ENCODE results near the gene SCARB1.

Gene SCARB1

GRCh38 chr12:124756166-124756565 is 107.5 kb downstream of the SCARB1 start:
- Histone ChIP-seq H3K9me3 (ENCODE audit: severe bottlenecking) (peaks cover 27% of the 10 kb centered on the region), H3K27ac (peak overlapping the region; percentile 88), H3K36me3 (no peaks in the 10 kb centered on the region; the same call in 1 of the 2 replicates), H3K4me3 (ENCODE audit: low read depth, low read length) (no peak overlapping the region), H3K27me3 (ENCODE audit: insufficient read depth, low read depth, severe bottlenecking) (no peaks in the 10 kb centered on the region)
- no peak for TF ChIP-seq CTCF (IDR thresholded peaks at IDR 0.05; ENCODE audit: low read depth, low read length)
- DNase-seq, result no peak

DNA sequence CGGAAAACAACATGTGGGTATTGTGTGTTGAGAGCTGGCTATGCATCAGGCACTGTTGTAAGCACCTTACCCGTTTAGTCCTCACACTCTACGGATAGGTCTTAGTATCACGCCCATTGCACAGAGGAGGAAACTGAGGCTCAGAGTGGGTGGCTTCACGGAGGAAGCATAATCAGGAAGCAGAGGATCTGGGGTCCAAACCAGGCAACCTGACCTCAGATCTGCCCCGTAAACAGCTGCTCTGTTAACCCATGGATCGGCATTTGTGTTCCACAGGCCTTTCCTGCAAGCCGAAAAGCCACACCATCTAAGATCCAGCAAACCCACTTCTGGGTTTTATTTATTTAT is 107.9 kb downstream of the SCARB1 start:
- no peak overlapping the region for H3K4me3 ChIP-seq (ENCODE audit: low read depth, low read length)
- no peak for DNase-seq
- H3K36me3 ChIP-seq, result no peaks in the 10 kb centered on the region; the same call in 1 of the 2 replicates
- peaks cover 27% of the 10 kb centered on the region for H3K9me3 ChIP-seq (ENCODE audit: severe bottlenecking)
- H3K27me3 ChIP-seq (ENCODE audit: insufficient read depth, low read depth, severe bottlenecking), result no peaks in the 10 kb centered on the region
- H3K27ac ChIP-seq, result peak overlapping the region; percentile 88
- no peak for TF ChIP-seq CTCF (IDR thresholded peaks at IDR 0.05; ENCODE audit: low read depth, low read length)

DNA sequence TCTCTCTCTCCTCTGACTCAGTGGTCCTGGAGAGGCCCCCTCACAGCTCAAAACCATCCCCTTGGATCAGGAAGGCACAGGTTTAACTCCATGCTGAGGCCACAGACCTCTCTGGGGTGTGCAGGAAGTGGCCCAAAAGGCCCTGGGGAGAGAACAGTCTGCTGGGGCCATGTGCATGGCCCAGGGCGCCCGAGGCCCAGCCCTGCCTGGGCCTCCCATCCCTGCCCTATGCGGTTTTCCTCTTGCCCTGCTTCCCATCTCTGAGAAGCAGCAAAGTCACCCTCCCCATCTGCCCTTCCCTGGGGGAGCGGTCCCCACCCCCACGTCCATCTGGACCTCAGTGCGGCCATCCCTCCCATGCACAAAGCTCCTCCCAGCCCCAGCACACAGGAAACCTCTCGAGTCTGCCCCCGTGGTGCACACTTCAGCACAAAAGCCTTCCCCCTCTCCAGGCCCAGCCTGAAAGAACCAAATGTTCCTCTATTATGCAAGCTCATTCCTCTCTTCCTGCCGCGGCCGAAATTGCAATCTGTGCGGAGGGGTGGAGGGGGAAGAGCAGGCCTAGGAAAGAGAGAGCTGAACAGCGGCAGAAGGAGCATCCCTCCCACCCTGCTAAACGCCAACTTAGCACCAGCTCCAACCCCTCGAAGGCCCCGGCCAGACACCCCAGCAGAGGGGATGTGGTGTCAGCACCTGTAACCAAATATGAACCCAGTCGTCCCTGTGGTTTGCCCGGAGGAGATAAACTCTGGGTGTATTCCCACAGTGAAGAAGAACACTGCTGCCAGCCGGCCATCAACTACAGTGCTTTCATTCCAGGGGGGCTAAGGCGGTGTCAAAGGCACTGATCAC is 108.5 kb downstream of the SCARB1 start:
- 0 out of 2 replicates have a peak overlapping the region, but pooled peaks have one; percentile 8 for H3K4me3 ChIP-seq (ENCODE audit: low read depth, low read length)
- TF ChIP-seq CTCF (IDR thresholded peaks at IDR 0.05; ENCODE audit: low read depth, low read length), result no peak
- peak overlapping the region; percentile 88 for H3K27ac ChIP-seq
- DNase-seq, result peak; percentile 97
- peaks cover 27% of the 10 kb centered on the region for H3K9me3 ChIP-seq (ENCODE audit: severe bottlenecking)
- no peaks in the 10 kb centered on the region for H3K27me3 ChIP-seq (ENCODE audit: insufficient read depth, low read depth, severe bottlenecking)
- H3K36me3 ChIP-seq, result no peaks in the 10 kb centered on the region; the same call in 1 of the 2 replicates

- no peaks in the 10 kb centered on the region for H3K27me3 ChIP-seq (ENCODE audit: insufficient read depth, low read depth, severe bottlenecking)
- no peak for TF ChIP-seq CTCF (IDR thresholded peaks at IDR 0.05; ENCODE audit: low read depth, low read length)
- H3K9me3 ChIP-seq (ENCODE audit: severe bottlenecking), result peaks cover 27% of the 10 kb centered on the region
- no peaks in the 10 kb centered on the region; the same call in 1 of the 2 replicates for H3K36me3 ChIP-seq
- H3K4me3 ChIP-seq (ENCODE audit: low read depth, low read length), result no peak overlapping the region
- H3K27ac ChIP-seq, result peak overlapping the region; percentile 88
- DNase-seq, result no peak
Measured at GRCh38 chr12:124754491-124754890, 109.2 kb downstream of the SCARB1 start.

DNA sequence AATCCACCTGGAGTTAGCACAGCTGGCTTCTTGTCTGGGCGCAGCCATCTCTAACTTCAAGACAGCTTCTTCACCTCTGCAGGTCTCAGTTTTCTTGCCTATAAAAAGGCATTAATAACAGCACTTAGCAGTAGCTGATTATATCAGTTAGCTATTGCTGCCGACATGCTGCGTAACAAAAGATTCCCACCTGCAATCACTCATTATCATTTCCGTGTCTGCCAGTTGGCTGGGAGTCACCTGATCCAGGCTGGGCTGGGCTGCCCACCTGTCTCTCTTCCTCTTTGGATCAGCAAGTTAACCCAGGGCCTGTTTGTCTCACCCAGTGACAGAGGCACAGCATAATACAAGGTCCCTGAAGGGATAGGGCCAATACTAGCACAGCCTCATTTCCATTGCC is 109.7 kb downstream of the SCARB1 start:
- no peak overlapping the region for H3K4me3 ChIP-seq (ENCODE audit: low read depth, low read length)
- H3K9me3 ChIP-seq (ENCODE audit: severe bottlenecking), result peaks cover 27% of the 10 kb centered on the region
- peak overlapping the region; percentile 88 for H3K27ac ChIP-seq
- no peak for DNase-seq
- no peaks in the 10 kb centered on the region for H3K27me3 ChIP-seq (ENCODE audit: insufficient read depth, low read depth, severe bottlenecking)
- TF ChIP-seq CTCF (IDR thresholded peaks at IDR 0.05; ENCODE audit: low read depth, low read length), result no peak
- H3K36me3 ChIP-seq, result no peaks in the 10 kb centered on the region; the same call in 1 of the 2 replicates

Measured in WERI-Rb-1 (cell line).